Measurements from ENCODE around the gene RFC2.

RFC2 gene

GRCh38 chr7:74254129-74254857 lies at the start of gene RFC2:
TSS of gene RFC2 (minus strand) at chr7:74254399. CDS start at chr7:74254383, 16 bp downstream.
- peak; percentile 90 to 97 for DNase-seq (ENCODE audit: extremely low read depth in 1 of 2, low read depth in 1 of 2)

GRCh38 chr7:74302745-74303221 lies 48.6 kb upstream of the RFC2 start:
- DNase-seq (ENCODE audit: extremely low read depth in 1 of 2, low read depth in 1 of 2), result no peak

- no peak for DNase-seq (ENCODE audit: extremely low read depth in 1 of 2, low read depth in 1 of 2)
These were observed 46.7 kb upstream of the RFC2 start for GRCh38 chr7:74300926-74301325.

- no peak for DNase-seq (ENCODE audit: extremely low read depth in 1 of 2, low read depth in 1 of 2)
These were observed 45.2 kb upstream of the RFC2 start for GRCh38 chr7:74299401-74299800.

- DNase-seq (ENCODE audit: extremely low read depth in 1 of 2, low read depth in 1 of 2), result no peak
These were observed 43.5 kb upstream of the RFC2 start for GRCh38 chr7:74297516-74298233.

GRCh38 chr7:74294191-74294998 lies 40.2 kb upstream of the RFC2 start:
- no peak for DNase-seq (ENCODE audit: extremely low read depth in 1 of 2, low read depth in 1 of 2)

- DNase-seq (ENCODE audit: extremely low read depth in 1 of 2, low read depth in 1 of 2), result no peak
These were observed 39.3 kb upstream of the RFC2 start for GRCh38 chr7:74293577-74293908.

- no peak for DNase-seq (ENCODE audit: extremely low read depth in 1 of 2, low read depth in 1 of 2)
These were observed 38.8 kb upstream of the RFC2 start for GRCh38 chr7:74292757-74293576.

GRCh38 chr7:74291535-74291934 lies 37.3 kb upstream of the RFC2 start:
- no peak for DNase-seq (ENCODE audit: extremely low read depth in 1 of 2, low read depth in 1 of 2)

GRCh38 chr7:74290981-74291441 lies 36.8 kb upstream of the RFC2 start:
- DNase-seq (ENCODE audit: extremely low read depth in 1 of 2, low read depth in 1 of 2), result no peak

- DNase-seq (ENCODE audit: extremely low read depth in 1 of 2, low read depth in 1 of 2), result no peak
These were observed 36.4 kb upstream of the RFC2 start for GRCh38 chr7:74290553-74290950.

GRCh38 chr7:74289659-74290552 lies 35.7 kb upstream of the RFC2 start:
- DNase-seq (ENCODE audit: extremely low read depth in 1 of 2, low read depth in 1 of 2), result no peak

- peak; percentile 40 to 66 for DNase-seq (ENCODE audit: extremely low read depth in 1 of 2, low read depth in 1 of 2)
These were observed 34.9 kb upstream of the RFC2 start, which contains the start of gene CLIP2 for GRCh38 chr7:74289018-74289658. TSS of gene CLIP2 (plus strand) at chr7:74289407. CDS start at chr7:74317547, 28,140 bp downstream.

- DNase-seq (ENCODE audit: extremely low read depth in 1 of 2, low read depth in 1 of 2), result no peak
These were observed 34.1 kb upstream of the RFC2 start for GRCh38 chr7:74288034-74288881.

- DNase-seq (ENCODE audit: extremely low read depth in 1 of 2, low read depth in 1 of 2), result no peak
These were observed 33.3 kb upstream of the RFC2 start for GRCh38 chr7:74287303-74288033.

- no peak for DNase-seq (ENCODE audit: extremely low read depth in 1 of 2, low read depth in 1 of 2)
These were observed 31.9 kb upstream of the RFC2 start for GRCh38 chr7:74286131-74286530.

- DNase-seq (ENCODE audit: extremely low read depth in 1 of 2, low read depth in 1 of 2), result no peak
These were observed 30.6 kb upstream of the RFC2 start for GRCh38 chr7:74284781-74285259.
